Esophagus squamous epithelium (tissue), 4 donors: ENCODE data around the gene DLL4.

Experiments
- POLR2A ChIP-seq, 4 donors: fragments of 450-650 bp; IDR thresholded peaks; one replicate each; pipeline ENCODE4 v1.6.1; 2017; ENCODE audit warnings: antibody characterized with exemption in 4 of 4, mild to moderate bottlenecking in 4 of 4, moderate library complexity in 3 of 4
- TF ChIP-seq, protein P1 (sequence below), 6 experiments: fragments of 450-650 bp in 4 of 6; fragments of 200-600 bp in 2 of 6; sonication (generic) in 2 of 6; IDR thresholded peaks; one replicate each; pipeline ENCODE4 v1.5.1; 2016 to 2019; ENCODE audit warnings: antibody characterized with exemption in 6 of 6, mild to moderate bottlenecking in 4 of 6, moderate library complexity in 4 of 6

DNA sequence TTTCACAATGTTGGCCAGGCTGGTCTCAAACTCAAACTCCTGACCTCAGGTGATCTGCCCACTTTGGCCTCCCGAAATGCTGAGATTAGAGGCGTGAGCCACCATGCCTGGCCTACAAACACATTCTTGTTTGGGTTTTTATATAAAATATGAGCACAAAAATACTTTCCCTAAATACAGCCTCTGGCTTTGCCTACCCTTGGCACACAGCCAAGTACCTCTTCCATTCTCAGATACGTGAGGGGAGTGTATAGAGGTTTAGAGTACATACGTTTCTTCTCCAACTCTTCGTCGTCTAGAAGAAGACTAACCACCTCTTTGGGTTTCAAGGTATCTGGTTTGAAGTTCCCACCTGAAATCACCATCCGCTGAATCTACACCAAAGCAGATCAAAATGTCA lies 57.7 kb downstream of the DLL4 start:
- TF ChIP-seq, protein P1, sequence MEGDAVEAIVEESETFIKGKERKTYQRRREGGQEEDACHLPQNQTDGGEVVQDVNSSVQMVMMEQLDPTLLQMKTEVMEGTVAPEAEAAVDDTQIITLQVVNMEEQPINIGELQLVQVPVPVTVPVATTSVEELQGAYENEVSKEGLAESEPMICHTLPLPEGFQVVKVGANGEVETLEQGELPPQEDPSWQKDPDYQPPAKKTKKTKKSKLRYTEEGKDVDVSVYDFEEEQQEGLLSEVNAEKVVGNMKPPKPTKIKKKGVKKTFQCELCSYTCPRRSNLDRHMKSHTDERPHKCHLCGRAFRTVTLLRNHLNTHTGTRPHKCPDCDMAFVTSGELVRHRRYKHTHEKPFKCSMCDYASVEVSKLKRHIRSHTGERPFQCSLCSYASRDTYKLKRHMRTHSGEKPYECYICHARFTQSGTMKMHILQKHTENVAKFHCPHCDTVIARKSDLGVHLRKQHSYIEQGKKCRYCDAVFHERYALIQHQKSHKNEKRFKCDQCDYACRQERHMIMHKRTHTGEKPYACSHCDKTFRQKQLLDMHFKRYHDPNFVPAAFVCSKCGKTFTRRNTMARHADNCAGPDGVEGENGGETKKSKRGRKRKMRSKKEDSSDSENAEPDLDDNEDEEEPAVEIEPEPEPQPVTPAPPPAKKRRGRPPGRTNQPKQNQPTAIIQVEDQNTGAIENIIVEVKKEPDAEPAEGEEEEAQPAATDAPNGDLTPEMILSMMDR (IDR thresholded peaks at IDR 0.05): no peak
- no peak for TF ChIP-seq POLR2A (IDR thresholded peaks at IDR 0.05)
